Right forelimb (tissue), 1 donor: Measurements from ENCODE around the gene LPP.

Experiments used
- DNase-seq: peaks from one replicate; pipeline ENCODE4 v3.0.0-alpha.2; 2018

Gene LPP

GRCh38 chr3:188370081-188370830, 216.3 kb downstream of the LPP start:
- no peak for DNase-seq

GRCh38 chr3:188378786-188379185, 224.8 kb downstream of the LPP start:
- no peak for DNase-seq

GRCh38 chr3:188380252-188380651, 226.3 kb downstream of the LPP start:
- DNase-seq: no peak

GRCh38 chr3:188380722-188381121, 226.8 kb downstream of the LPP start:
- no peak for DNase-seq

GRCh38 chr3:188383748-188384147, 229.8 kb downstream of the LPP start:
- no peak for DNase-seq

GRCh38 chr3:188385295-188385694, 231.3 kb downstream of the LPP start:
- no peak for DNase-seq

GRCh38 chr3:188389711-188390342, 235.9 kb downstream of the LPP start:
- DNase-seq: no peak

GRCh38 chr3:188390343-188390718, 236.4 kb downstream of the LPP start:
- no peak for DNase-seq

GRCh38 chr3:188390775-188391443, 237.0 kb downstream of the LPP start:
- no peak for DNase-seq

GRCh38 chr3:188391592-188391991, 237.6 kb downstream of the LPP start:
- no peak for DNase-seq

- no peak for DNase-seq
Measured at GRCh38 chr3:188392076-188392475, 238.1 kb downstream of the LPP start.

GRCh38 chr3:188394623-188395022, 240.7 kb downstream of the LPP start:
- DNase-seq: no peak

GRCh38 chr3:188396251-188396650, 242.3 kb downstream of the LPP start:
- no peak for DNase-seq

- DNase-seq: no peak
Measured at GRCh38 chr3:188396900-188397299, 242.9 kb downstream of the LPP start.

GRCh38 chr3:188397766-188398705, 244.1 kb downstream of the LPP start:
- DNase-seq: no peak

GRCh38 chr3:188400494-188401243, 246.7 kb downstream of the LPP start:
- DNase-seq: no peak

- no peak for DNase-seq
Measured at GRCh38 chr3:188401244-188401993, 247.5 kb downstream of the LPP start.

- DNase-seq: no peak
Measured at GRCh38 chr3:188402229-188402628, 248.3 kb downstream of the LPP start.

GRCh38 chr3:188403404-188403803, 249.4 kb downstream of the LPP start:
- DNase-seq: no peak

- no peak for DNase-seq
Measured at GRCh38 chr3:188404124-188404523, 250.2 kb downstream of the LPP start.

GRCh38 chr3:188404701-188405100, 250.7 kb downstream of the LPP start:
- DNase-seq: no peak
